ENCODE data around the gene PSORS1C2.

DNA sequence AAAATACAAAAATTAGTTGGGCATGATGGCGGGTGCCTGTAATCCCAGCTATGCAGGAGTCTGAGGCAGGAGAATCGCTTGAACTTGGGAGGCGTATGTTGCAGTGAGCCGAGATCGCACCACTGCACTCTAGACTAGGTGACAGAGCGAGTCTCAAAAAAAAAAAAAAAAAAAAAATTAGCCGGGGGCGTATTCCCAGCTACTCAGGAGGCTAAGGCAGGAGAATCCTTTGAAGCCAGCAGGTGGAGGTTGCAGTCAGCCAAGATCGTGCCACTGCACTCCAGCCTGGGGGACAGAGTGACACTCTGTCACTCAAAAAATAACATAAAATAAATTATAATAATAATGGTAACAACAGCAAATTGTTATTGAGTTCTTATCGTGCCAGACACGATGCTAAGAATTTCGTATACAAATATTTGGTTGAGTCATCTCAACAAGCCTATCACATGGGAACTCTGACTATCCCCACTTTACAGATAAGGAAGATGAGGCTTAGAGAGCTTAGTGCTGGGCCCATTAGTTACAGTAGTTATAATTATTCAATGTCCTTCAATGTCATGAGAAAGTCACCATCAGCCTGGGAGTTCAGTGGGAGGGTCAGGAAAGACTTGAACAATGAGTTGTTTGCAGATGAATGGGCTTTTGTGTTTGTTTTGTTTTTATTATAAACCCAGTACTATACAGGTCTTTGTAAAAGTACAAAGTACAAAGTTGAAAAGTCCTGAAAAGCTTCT, 45.9 kb downstream of the PSORS1C2 start:
- no peak for TF ChIP-seq CTCF (IDR thresholded peaks at IDR 0.05; ENCODE audit: extremely low read depth in 1 of 2, insufficient read depth in 1 of 2, low read depth in 1 of 2, low read length in 2 of 2)
- TF ChIP-seq, protein P1, sequence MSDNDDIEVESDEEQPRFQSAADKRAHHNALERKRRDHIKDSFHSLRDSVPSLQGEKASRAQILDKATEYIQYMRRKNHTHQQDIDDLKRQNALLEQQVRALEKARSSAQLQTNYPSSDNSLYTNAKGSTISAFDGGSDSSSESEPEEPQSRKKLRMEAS (IDR thresholded peaks at IDR 0.05; ENCODE audit: insufficient read depth, insufficient read length), result no peak
- no peak for TF ChIP-seq EZH2 (IDR thresholded peaks at IDR 0.05; ENCODE audit: borderline replicate concordance, low read depth, low read length, severe bottlenecking)
- TF ChIP-seq JUN (IDR thresholded peaks at IDR 0.05; ENCODE audit: borderline replicate concordance, insufficient read depth, insufficient read length, low read depth), result no peak
- TF ChIP-seq POLR2AphosphoS5 (IDR thresholded peaks at IDR 0.05; ENCODE audit: insufficient read depth, low read depth, low read length), result no peak
- no peak for TF ChIP-seq POLR2A (IDR thresholded peaks at IDR 0.05; ENCODE audit: low read depth, low read length)
- no peak for TF ChIP-seq MYC (IDR thresholded peaks at IDR 0.05; ENCODE audit: low read depth, low read length)
